ENCODE results near the gene SMKR1. TPM values are rescaled to one million over a fixed set of nuclear protein-coding genes. Genes with fewer than 3 reads are reported as not detected.

Gene SMKR1
- total RNA-seq, 1 donor from 2014 or later, result 2.0 TPM

Other genes starting within 250 kb of the SMKR1 start
- 5.8 and 7.2 TPM in 2 replicates for gene STRIP2, start 68.1 kb upstream of the SMKR1 start, total RNA-seq
- gene NRF1, start 109.2 kb downstream of the SMKR1 start, total RNA-seq, result 12.2 and 14.6 TPM in 2 replicates

Data from glomerular endothelial cell (primary cell).